G401.6 (cell line): ENCODE results near the gene LRRC7.
"Not testable (repeated sequence)": the region's sequence is repeated elsewhere in the genome, so short reads cannot be mapped to it uniquely, and the experiment has no call there.

Source experiments
- FAIRE-seq: peaks from 2 replicates; lab custom pipeline; 2012; peaks lifted over from hg19 to GRCh38; lab: Jason Lieb, UNC

LRRC7 gene

DNA sequence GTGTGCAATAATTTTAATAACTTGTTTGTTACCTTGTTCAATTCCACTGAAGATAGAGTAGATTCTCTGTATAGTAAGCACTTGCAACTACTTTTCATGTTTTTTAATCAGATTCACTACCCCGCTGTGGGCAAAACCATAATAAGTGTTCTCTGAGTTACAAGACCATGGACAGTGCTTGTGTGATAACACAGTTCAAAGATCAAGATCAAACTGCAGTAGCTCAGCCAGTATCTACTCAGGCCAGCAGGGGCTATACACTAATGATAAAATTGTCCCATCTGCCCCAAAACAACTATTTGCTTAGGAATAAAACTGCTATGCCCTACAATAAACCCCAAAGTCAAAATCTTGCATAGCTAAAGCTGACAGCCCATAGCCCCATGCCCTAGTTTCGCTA is 129.6 kb downstream of the LRRC7 start:
- FAIRE-seq, result no peak

DNA sequence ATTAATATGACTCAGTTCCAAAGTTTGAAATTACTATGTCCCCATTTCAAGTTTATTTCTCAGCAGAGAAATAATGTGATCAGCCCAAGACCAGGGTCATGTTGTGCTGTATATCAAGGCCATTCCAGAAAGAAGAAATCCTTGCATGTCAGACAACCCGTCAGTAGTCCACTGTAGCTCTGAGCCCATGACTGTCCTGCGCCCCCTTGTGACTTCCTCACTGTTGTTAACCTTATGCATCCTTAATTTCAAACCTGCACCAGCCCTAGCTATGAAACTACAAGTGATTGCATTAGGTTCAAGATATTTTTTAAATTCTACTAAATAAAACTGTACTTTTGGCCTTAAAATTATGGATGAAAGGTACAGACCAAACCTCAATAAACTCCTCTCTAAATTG is 133.0 kb downstream of the LRRC7 start:
- FAIRE-seq, result no peak

DNA sequence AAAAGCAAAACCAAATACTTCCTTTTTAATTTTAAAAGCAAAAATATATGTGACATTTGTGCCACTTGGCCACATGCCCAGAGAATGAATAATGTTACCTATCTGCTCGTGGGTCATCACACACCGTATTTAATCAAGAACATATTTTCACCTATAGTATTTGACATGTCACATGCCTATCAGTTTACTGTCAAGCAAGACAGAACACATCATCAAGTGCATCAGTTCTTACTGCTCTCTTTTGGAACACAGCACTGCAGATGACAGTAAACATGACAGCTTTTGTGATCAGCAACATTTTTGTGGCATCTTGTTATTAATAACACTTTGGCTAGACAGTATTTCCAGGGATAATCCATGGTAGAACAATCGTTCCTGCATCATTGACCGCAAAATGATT is 134.4 kb downstream of the LRRC7 start:
- no peak for FAIRE-seq

DNA sequence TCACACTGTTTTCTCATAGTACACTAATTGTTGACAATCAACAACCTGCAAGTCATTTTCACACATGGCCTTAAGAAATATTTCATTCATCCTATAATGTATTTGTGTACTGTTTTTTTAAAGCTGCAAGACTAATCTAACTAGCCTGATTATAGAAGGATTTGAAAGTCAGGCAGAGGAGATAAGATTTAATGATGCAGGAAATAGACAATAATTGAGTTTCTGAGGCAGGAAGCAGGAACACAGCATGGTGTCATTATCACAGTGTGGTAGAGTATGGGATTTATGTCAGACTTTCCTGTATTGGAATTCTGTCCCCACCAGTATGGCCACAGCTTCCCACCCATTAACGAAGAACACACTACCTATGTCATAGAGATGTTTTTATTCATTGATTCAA is 138.8 kb downstream of the LRRC7 start:
- no peak for FAIRE-seq

DNA sequence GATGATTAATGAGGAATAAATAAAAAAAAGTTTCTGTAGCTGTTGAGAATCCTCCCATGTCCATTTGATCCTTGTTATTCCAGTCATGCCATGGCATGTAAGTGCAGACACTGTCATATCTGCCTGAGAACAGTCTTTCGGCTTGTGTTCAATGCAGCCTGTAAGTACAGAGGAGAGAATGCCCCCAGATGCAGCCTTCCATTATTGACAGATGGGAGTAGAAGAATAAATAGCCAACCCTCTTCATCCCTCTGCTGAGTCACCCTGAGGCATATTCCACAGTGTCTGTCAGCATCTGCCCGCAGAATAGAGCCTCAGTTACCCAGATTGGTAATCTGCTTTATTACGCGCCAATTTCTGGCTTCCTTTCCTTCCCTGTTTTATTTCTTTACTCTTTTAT is 139.4 kb downstream of the LRRC7 start:
- FAIRE-seq, result no peak

DNA sequence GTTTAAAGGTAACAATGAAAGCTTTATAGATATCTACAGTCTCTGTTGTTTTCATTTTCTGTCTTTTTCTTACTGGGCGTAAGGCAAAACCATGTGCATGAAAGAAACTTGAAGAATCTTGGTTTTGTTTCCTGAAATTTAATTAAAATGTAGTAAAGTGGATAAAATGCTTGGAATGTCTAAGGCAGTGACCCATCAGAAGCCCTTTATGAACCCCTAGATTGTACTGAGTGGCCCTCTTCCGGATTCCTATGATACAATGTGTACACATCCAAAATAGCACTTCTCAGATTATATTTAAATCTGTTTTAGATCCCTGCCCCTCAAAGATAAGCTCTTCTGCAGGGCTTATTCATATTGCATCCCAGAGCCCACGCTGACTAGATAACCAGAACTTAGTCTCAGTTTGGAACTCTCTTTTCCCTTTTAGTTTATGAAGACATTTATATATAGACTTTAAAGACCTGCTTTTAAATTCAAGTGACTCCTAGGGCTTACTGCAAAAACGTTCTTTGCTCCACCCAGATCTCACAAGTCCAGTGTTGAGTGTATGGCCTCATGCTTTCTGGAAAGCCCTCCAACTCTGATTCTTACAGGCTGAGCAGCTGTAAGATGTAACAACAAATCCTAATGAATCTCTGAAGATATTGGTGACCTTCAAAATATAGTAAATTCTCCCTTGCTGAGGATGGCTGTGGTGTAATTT is 142.9 kb downstream of the LRRC7 start:
- FAIRE-seq, result no peak

DNA sequence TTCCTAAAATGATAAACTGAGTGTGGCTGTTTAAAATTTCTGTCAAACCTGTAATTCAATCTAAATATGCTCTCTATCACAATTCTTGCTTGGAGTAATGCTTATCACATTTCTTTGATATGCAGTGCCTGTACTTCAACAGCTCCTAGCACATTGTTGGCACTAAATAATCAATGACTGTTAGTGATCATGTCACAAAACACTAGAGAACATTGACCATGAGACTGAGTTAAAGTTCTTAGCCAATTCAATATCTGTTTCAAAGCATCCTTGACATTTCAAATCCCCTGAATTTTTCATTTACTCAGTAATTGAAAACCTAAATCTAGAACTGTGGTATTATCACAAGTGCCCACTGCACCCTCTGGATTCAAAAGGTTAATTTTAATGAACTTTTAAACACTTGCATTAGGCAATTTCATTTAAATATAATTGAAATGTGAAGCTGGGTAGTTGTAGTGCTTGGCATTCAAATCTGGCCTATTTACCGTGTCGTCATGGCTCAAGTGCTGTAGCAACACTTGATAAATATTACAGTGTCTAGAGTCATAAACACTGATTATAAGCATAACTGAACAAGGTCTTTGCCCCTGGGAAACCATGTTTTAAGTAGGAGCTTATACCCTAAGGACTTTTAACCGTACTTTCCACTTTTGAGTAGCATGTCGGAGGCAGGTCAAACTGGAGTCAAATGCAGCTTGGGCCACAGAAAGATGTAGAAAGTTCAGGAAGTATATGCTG is 143.6 kb downstream of the LRRC7 start:
- FAIRE-seq, result no peak

DNA sequence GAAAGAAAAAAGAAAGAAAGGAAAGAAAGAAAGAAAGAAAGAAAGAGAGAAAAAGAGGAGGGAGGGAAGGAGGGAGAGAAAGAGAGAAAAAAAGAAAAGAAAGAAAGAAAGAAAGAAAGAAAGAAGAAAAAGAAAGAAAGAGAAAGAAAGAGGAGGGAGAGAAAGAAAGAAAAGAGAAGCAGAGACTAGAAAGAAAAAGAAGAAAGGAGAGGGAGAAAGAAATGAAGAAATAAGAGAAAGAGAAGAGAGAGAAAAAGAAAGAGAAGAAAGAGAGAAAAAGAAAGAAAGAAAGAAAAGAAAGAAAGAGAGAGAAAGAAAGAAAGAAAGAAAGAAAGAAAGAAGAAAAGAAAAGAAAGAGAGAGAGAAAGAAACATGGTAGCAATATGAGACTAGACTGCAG is 150.1 kb downstream of the LRRC7 start:
- FAIRE-seq, result not testable (repeated sequence)

DNA sequence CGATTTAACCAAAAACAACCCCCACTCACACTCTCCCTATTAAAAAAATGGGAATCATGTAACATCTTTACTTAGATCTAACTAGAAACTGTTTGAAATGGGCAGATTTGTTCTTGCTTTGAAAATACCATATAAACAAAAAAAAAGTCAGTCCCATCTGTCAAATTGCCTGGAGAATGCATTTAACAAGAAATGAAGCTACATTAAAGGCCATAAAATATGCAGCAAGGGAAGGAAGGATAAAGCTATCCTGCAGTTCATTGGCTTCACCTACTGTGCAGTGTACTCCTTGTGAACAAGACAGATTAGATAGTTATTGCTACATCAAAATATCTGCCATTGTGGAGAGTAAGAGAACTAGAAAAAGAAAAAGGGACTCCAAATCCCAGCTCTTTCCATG is 160.5 kb downstream of the LRRC7 start:
- no peak for FAIRE-seq

DNA sequence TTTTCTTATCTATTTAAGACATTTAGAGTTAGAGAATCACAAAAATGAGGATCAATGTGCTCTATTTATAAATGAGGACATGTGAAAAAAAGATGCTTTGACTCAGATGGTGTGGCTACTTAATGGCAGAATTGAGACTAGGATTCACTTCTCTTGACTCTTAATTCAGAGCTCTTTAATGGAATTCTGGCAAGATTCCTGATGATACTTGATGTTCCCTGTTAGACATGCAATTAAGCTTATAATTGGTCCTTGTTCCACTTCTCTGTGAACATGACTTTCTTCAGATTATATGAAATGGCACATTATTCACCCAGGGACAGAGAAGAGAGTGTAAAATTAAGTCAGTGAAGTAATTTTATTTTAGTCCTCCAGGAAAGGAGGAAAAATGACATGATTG is 165.3 kb downstream of the LRRC7 start:
- FAIRE-seq, result no peak

DNA sequence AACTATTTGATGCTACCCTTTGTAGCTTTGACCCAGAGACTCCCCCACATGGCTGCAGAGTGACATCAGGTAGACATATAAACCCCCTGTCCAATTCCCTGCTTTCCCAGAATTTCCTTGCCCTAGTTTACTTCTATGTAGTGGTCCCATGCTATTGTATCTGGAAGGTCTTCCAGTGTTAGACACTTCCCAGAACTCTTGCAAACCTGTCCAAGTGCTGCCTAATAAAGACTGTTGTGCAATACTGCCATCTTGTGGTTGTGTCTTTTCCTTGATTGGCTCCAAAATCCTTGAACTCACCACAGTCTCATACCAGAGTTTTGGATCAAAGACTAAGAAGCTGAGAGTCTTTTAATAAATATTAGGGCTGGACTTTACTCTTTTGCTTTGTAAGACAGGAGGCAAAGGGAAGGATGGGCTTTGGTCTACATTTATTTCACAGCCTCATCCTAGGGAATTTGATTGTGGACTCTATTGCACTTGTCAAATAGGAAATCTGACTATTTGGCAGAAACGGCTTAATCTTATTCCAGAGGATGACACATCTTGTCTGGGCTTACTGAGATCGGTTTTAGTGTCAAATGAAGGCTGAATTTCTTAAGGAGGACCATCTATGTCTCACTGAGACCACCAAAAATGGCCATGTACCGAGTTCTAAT is 169.9 kb downstream of the LRRC7 start:
- FAIRE-seq, result peak; percentile 87

DNA sequence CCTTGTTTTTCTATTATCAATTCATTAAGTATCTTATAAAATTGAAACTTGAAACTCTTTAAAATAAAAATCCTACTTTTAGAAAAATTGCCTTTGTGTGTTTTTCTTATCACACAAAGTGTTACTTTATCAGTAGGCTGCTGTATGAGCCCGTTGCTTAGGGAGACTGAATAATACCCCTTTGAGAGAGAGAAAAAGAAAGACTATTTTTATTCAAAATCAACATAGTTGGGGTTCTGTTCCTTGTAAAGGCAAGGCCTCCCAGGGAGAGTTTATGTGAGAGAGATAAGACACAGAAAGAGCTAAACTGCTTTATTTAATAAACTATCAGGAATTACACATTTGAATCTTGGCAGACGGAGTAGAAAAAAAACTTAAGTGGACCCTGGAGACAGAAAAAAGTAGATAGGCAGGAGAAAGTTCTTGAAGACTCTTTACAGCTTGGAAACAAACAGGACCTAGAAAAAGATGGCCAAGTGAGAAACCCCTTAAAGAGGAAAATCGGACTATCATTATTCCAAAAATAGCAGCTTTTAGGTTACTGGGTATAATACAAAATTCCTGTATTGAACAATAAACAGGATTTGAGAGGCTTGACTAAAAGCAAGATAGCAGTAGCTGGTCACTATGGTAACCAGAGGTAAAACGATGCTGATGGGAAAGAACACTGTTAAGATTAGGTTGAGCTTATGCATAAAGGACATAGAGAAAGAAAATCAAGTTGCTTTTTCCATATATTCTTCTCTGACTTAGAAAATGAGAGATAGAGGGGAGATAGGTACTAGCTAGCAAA is 170.9 kb downstream of the LRRC7 start:
- no peak for FAIRE-seq

DNA sequence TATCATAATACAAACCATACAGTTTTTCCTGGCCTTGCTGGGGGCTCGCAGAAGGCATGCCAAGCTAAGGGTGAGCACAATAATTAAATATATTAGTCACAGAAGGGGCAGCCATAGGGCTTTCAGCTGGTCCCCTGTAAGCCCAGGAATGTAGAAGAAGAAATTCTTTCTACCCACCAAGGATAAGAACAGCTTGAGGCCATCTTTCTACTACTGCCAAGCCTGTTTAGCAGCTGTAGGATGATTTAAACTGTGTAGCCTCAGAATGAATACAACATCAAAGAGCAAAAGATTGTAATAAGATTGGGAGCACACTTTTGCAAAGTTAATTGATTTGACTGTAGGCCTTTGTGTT is 171.5 kb downstream of the LRRC7 start:
- no peak for FAIRE-seq

DNA sequence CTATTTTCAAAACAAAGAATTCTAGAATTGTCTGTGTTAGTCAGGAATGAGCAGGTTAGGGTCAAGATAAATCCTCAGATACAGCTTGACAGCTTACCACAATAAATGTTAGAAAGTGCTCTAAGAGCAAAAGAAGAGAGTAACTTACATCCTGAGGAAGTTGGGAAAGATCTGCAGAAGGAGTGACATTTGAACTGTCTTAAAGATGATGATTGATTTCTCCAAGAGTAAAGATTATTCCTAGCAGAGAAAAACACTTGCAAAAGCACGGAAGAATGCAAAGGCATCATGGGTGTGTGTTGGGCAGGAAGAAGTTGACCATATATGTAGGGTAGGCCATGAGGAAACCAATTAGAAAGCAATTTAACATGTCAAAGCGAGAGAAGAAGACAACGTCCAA is 175.4 kb downstream of the LRRC7 start:
- FAIRE-seq, result no peak

DNA sequence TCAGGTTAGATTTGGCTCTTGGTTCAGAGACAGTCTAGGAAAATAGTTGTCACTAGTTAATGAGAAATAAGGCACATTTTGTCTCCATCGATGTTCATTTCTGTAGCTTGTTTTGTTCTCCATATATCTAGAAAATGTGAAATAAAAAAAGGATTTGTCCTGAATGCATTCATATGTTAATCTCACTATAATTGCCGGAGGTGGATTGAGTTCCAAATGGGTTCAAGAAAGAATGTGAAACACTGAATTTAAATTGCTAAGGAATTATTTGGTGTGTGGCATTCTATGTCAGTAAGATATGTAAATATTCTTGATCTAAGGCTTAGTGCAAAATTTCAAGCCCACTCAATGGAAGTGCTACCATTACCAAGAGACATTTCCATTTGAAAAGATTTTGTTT is 176.7 kb downstream of the LRRC7 start:
- FAIRE-seq, result no peak

DNA sequence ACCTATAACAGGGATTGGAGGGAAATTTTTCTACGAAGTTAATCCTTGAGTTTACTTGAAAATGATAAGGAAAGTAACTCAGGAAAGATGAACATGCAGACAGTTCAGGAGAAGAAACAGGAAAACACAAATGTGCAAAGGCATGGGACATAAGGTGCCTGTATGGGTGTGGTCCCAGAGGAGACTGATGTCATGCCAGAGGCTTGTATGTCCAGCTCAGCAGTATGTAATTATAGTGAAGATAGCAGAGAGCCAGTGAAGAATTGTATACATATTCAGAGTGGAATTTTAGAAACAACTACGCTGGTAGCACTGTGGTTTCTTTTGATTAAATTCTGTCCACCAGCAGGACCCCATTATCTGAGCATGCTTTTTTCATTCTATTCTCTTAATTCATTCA is 179.5 kb downstream of the LRRC7 start:
- FAIRE-seq, result no peak

DNA sequence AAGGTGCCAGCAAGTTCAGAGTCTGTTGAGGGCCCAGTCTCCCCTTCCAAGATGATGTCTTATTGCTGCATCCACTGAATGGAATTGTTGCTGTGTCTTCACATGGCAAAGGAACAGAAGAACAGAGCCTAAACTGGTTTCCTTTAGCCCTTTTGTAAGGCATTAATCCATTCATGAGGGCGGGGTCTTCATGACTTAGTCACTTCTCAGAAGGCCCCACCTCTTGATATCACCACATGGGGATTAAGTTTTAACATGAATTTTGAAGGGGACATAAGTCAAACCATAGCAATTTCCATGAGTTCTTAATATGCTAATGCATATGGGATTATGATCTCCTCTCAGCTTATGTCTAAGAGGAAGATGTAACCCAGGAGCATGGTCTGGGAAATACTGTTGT is 182.9 kb downstream of the LRRC7 start:
- FAIRE-seq, result no peak

DNA sequence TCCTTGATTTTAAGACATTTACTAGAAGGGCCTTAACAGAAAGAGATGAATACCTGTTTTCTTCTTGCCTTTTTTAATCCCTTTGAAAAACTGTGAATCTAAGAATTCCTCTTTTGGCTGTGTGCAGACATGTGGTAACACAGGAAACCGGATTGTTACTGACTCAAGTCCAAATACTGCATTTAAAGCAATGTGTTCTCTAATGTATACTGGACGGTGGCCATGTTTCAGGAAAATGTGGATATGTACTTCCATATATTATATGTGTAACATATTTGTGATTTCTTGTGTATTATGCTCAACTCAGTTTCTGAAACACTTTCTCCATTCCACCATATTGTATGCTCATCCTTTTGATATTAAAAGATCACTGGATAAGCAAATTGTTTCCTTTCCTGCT is 185.1 kb downstream of the LRRC7 start:
- no peak for FAIRE-seq

DNA sequence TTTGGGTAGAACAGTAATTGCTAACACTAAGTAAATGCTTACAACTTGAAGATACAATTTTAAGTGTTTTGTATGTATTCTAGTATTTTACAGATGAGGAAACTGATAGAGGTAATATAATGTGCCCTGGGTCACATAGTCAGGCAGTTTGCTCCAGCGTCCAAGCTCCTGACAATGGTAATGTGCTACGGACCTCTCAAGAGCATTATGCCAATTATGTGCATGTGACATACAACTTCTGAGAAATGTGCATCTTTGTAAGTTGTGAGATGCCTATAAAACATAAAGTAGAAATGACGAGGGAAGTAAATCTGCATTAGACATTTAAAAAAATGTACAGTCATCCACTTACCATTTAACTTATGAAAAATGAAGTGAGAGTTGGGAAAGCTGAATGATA is 186.8 kb downstream of the LRRC7 start:
- FAIRE-seq, result no peak

DNA sequence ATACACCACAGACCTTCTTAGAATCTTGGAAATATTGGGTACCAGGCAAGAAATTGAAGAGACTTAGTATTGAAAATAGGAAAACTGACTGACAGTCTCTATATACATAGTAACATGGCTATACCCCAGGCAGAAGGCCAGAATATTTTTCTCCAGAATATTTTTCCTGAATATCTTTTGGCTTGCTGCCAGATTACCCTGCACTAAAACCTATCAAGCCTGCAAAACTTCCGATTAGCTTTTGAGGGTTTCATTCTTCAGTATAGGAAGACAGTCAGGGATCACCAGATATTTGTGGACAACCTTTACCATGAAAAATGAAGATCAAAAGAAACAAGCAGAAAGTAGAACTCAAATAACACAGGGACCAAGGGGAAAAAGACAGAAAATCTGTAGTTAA is 187.9 kb downstream of the LRRC7 start:
- FAIRE-seq, result no peak

DNA sequence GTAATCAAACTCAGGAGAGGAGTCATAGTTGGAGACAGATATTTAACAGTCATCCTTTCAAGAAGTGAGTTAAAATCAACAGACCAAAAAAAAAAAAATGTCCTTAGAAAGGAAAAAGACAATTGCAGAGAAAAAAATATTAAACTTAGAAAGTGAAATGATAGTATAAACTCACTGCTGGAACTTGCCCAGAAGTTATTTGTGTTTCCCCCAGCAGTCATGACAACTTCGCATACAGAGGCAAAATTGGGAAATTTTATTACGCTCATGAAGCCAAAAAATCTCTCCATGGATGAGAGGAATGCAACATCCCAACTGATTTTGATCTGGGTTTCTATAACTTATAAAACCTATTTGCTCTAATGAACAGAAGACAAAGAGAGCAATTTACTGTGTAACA is 198.2 kb downstream of the LRRC7 start:
- no peak for FAIRE-seq

DNA sequence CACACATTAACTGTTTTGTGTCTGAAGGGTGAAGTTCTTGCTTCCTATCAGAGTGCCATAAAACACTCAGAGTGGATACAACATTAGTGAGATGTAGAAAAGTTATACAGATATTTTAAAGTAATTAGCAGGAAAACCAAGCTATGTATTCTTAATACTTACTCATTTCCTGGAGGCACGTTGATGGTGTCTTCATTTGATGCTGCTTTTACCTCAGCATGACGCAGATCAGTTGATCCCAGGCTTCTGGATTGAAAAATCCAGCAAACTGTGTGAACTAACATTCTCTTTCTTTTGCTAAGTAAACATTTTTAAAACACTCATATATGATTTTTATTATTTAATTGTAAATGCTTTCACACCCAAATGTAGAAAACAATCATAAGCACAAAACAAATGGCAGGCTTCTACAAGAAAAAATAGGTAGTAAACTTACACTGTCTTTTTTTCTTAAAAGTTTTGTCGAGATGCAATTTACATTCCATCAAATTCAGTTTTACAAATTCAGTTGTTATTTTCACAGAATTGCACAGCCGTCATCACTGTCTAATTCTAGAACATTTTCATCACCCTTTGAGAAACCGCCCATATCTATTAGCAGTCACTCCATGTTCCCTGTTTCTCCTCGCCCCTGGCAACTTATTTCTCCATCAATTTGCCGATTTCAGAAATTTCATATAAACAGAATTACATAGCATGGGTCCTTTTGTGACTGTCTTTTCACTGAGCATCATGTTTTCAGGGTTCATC is 198.9 kb downstream of the LRRC7 start:
- no peak for FAIRE-seq
